Dedifferentiated amniotic fluid mesenchymal stem cell (primary cell): ENCODE measurements around the gene RNASEH2B.

Source experiments
- DNase-seq: peaks from one replicate; pipeline ENCODE4 v3.0.0-alpha.2; 2016; ENCODE audit errors: extremely low spot score

RNASEH2B gene

DNA sequence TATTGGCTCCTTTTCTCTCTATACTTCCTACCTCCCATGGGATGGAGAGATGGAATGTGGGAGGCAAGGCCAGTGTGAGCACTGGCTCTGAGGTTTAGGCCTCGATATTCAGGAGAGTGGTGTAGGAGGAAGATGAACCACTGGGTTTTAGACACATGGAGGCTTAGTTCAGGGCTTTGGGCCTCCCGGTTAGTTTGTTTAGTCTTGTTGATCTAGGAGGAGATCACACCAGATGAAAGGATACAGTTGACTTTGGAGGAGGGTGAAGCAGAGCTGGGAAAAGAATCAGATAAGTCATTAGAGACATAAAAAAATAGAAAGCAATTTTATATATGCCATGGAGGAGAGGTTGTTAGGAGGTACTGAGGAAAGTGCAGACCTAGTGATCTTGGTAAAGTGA is 30.9 kb downstream of the RNASEH2B start:
- no peak for DNase-seq

DNA sequence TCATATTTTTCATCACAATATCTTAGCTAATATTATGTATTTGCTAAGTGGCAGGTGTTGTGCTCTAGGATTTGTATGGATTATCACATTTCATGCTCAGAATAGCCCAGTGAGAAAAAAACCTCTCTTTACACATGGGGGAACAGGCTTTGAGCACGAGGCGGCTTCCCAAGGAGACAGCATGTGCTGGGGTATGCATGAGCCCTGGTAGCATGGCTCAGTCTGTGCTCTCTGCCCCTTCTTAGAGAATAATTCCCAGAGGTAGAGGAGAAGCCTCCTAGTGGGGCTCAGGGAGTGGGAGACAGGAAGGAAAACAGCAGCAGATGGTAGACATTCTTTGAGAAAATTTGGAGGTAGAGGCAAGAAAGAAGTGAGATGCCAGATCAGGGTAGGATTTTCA is 31.6 kb downstream of the RNASEH2B start:
- DNase-seq = no peak

DNA sequence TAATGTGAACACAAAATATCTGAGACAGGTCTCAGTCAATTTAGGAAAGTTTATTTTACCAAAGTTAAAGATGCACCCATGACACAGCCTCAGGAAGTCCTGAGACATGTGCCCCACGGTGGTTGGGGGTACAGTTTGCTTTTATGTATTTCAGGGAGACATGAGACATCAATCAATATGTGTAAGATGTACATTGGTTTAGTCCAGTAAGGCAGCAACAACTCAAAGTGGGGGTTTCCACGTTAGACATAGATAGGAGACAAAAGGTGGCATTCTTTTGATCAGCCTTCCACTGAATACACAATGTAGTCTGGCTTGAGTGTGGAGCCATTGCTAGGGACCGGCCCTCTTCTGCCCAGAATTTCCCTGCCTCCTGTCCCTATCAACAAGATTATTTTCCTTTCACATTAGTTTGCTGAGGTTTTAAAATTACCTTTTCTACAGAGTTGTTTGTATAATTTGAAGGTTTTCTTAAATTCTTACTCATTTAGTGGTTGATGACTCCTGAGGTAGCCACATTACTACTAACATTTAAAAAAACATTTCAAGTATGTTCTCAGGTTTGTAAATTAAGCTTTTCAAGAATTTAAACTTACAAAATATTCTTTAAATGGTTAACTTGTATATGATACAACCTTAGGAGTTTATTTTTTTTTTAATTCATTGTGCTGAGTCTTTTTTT is 33.2 kb downstream of the RNASEH2B start:
- no peak for DNase-seq

DNA sequence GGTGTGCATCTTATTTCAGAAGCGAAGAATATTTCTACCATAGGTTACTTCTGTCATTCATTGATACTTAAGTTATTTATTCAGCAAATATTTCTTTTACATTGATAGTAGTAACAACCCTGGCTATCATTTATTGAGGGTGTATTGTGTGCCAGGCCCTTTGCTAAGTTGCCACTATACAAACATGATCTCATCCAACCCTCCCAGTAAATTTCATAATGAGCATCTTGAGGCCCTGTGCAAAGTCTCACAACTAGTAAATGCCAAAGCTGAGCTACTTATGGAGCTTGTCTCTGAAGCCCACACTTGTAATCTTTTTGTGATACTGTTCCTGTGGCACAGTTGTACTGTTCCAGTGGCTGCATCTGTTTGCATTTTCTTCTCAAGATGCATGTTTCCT is 36.1 kb downstream of the RNASEH2B start:
- no peak for DNase-seq

DNA sequence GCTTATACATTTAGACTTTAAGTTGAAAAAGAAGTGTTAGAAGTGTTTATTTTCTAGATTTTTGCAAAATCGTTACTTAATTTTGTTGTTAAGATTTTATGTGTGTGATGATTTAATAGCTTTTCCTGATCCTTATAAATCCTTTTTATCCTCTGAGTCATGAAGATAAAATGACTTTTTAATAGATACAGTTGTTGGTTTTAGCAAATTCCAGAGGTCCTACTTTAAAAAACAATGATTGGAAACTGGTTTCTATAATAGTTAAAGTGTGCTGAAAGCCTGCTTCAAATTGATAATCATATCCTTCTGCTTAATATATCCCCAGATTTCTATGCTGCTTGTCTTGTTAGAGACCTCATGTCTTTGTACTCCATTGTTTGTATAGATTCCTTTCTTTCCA is 39.0 kb downstream of the RNASEH2B start:
- DNase-seq = no peak

DNA sequence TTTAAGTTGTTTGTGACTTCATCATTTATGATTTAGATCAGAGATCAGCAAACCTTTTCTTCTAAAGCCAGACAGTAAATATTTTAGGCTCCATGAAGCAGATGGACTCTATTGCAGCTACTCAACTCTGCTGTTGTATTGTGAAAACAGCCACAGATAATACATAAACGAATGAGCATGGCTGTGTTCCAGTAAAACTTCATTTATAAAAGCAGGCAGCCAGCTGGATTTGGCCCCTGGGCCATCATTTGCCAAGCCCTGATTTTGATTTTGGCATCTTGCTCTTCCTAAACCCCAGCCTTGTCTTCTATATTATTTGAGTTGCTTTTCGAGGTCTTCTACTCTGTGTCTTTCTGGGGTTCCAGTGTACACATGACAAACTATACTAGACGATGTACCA is 41.3 kb downstream of the RNASEH2B start:
- no peak for DNase-seq

DNA sequence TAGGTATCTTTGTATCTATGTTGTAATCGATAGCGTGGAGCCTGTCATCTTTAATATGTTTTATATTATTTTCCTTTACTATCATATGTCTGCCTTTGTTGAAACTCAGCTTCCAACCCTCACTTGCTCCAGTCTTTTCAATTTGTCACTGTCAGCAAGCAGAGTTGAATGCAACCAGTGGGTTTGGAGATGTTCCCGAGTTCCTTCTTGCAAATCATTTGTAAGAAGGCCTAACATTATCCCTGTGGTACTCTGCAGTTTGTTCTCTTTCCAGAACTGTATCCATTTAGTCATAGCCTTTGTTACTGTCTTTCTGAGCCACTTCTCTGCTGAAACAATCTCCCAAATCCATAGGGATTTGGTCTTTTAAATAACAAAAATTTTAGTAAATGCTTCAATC is 41.8 kb downstream of the RNASEH2B start:
- no peak for DNase-seq

DNA sequence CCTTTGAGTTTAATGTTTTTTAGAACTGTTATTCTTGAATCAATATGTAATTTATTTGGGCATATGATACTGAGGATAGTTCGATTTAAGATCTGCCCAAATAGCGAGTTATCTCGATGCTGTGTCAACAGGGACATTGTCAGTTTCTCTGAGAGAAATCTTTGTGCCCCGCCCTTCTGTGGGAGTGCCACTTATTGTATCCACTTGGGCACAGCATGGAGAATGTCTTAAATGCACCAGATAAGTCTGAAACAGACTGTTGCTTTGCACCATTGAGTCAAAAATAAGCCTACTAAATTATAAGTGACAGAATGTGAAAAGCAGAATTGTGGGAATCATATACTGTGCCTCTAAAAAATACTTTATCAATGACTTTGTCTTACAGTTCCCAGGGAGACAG is 45.6 kb downstream of the RNASEH2B start:
- no peak for DNase-seq

DNA sequence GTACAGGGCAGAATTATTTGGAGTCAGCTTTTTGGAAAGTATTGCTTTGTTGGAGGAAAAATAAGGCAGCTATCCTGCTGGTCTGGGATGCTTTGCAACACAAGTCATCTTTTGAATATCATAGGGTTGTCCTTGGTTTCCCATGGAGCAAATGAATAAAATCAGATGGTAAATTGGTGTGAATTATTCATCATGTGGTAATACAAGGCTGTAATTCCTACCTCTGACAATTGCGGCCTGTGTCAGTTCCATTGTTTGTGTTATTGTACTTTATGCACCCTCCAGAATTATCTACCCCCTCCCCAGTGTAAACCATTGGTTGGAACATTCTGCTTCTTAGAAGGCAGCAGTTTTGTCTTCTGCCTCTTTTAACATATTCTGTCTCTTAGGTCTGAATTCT is 46.2 kb downstream of the RNASEH2B start:
- no peak for DNase-seq

DNA sequence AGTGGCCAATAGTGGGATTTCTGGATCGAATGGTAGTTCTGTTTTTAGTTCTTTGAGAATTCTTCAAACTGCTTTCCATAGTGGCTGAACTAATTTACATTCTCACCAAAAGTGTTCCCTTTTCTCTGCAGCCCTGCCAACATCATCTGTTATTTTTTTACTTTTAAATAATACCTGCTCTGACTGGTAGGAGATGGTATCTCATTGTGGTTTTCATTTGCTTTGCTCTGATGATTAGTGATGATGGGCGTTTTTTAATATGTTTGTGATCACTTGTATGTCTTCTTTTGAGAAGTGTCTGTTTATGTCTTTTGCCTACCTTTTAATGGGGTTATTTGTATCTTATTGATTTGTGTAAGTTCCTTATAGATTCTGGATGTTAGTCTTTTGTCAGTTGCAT is 48.0 kb downstream of the RNASEH2B start:
- no peak for DNase-seq

DNA sequence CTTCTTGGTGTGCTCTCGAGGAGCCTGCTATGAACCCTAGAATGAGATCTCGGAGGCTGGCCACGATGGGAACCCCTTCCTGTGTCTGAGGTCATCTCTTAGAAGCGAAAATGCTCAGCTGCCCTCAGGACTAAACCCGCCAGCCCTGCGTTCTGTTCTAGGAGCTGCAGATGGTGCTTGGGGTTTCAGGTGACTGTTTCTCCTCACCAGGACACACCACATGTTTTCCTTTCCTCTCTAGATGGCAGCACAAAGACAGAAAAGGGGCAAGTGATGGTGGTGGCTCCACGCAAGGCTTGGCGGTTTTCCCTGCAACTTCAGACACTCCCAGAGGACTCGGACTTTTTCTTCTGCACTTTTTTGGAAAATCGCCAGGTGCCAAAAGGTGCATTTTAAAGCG is 60.1 kb downstream of the RNASEH2B start:
- no peak for DNase-seq

DNA sequence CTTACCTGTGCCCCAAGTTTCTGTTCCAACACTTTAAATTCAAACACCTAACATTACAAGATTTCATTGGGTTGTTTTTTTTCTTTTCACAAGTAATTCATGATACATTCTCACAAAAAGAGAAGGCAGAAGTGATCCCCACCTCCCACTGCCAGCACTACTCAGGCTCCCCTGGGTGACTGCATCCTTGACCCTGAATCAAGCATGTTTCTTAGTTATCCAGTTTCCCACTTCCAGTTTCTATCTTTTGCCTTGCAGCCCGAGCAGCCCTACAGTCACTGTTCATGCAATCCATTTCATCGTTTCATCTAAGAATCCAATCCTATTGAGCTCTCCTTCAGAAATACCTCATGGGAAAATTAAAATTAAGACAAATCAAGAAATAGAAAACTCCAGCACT is 61.4 kb downstream of the RNASEH2B start:
- DNase-seq = no peak

DNA sequence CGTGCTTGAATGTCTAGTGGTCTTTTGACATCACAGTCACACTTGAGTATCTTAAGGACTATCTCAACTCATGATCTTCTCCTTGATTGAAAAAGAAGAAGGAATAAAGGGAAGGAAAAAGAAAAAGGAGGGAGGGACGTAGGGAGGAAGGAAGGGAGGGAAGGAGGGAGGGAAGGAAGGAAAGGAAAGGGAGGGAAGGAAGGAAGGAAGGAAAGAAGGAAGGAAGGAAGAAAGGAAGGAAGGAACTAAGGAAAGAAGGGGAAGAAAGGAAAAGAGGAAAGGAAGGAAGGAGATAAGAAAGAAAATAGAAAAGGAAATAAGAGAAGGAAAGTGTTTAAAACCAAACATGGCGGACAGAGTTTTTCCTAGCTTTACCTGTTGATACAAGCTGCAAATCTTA is 64.7 kb downstream of the RNASEH2B start:
- DNase-seq = no peak

DNA sequence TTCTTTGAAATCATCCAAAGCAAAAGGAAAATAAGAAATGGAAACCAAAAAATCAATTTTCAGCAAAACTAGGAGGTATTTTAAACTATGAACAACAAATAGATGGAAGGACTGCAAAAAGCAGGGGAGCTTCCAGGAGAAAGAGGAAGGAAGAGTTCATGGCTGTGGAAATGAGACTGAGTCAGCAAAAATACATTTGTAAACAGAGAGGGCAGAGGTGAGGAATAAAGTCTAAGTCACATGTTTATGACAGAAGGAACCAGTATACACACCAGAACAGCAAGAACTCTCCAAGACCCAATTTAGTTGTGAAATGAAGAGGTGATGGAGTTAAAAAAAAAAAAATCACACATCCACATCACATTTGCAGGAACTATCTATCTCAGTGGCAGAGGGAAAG is 69.6 kb downstream of the RNASEH2B start:
- no peak for DNase-seq

DNA sequence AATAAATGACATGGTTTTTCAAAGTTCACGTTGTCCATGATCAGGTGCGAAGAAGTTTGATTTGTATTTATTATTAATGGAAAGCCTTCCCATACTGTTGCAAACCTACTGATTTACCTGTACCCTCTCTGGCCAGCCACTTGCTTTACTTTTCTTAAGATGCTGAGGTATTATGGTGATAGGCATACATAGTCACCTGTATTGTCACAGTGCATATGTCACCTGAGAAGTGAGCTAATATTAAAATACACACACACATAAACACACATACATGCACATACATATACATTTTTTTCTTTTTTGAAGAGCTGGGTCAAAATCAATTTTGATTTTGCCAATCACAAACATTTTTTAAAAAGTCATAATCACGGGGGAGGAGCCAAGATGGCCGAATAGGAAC is 72.1 kb downstream of the RNASEH2B start:
- DNase-seq = no peak

DNA sequence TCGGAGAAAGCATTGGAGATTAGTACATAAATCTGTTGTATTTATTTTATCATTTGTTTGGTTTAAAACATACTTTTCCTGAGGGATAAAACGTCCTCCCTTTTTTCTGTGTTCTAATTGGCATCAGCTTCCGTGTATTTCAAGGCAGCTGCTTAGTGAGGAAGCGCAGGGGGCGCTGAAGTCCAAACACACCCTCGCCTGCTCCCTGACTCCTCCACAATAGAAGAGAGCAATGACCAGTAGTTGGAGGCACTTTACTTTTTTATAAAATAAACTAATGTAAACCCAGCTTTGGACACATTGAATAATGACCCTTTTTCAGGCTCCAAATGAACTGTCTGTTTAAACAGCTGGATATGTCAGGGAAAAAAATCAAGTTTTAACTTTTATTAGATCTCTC is 79.9 kb downstream of the RNASEH2B start:
- DNase-seq = no peak

DNA sequence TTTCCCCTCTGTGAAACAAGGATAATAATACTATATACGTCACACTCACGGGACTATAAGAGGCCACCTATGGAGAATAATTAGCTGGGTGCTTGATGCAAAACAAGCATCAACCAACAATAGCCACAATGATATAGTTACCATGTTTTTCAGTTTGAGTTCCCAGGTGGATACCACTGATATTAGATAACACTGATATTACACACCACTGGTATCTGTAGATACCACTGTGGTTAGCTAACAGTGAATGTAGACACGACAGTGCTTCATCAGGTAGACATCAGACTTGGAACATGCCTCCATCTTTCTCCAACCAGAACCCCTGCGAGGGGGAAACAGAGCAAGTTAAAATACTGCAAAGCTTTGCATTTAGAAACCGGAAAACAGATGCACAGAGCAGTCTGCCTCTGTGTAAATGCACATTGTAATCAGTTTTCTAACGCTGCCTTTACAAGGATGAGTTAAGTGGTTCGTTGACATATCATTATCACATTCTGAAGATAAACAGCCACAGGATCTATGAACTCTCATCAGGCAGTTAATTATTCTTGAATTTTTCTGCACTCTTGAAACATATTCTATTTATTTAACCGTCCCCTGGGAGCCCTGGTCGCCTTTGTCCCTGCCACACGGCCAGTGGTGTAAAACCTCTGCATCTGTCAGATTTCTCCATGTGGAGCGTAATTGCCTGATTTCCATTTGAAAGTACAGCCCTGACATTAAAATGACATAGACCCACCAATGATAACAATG is 80.7 kb downstream of the RNASEH2B start:
- DNase-seq = no peak

DNA sequence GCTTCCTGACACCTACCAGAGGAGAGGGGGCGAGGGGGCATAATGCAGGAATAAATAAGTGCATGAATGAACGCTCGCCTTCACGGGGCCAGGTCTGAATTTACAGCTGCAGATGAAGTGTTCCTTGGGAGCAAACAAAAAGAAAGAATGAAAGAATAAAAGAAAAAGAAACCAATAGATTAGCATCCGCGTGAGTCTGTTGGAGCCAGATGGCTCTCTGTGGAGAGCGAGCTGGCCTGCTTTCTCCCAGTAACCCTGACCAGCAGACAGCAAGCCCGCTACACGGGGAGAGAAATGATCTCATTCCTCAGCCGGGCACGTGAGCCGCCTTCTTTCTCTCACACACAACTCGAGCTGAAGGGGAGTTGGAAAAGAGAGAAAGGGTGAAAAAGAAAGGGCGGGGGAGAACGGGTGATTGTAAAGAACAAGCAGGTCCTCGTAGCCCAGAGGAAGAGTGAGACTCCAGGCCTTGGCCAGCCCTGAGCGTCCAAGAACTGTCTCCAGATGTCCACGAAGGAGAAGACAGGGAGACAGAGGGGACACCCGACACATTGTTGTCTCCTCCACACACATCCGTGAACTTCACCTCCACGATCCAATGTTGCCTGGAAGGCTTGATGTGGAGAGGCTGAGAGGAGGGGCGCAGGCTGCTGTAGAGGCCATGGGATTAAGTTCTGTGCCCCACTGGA is 81.4 kb downstream of the RNASEH2B start:
- no peak for DNase-seq

DNA sequence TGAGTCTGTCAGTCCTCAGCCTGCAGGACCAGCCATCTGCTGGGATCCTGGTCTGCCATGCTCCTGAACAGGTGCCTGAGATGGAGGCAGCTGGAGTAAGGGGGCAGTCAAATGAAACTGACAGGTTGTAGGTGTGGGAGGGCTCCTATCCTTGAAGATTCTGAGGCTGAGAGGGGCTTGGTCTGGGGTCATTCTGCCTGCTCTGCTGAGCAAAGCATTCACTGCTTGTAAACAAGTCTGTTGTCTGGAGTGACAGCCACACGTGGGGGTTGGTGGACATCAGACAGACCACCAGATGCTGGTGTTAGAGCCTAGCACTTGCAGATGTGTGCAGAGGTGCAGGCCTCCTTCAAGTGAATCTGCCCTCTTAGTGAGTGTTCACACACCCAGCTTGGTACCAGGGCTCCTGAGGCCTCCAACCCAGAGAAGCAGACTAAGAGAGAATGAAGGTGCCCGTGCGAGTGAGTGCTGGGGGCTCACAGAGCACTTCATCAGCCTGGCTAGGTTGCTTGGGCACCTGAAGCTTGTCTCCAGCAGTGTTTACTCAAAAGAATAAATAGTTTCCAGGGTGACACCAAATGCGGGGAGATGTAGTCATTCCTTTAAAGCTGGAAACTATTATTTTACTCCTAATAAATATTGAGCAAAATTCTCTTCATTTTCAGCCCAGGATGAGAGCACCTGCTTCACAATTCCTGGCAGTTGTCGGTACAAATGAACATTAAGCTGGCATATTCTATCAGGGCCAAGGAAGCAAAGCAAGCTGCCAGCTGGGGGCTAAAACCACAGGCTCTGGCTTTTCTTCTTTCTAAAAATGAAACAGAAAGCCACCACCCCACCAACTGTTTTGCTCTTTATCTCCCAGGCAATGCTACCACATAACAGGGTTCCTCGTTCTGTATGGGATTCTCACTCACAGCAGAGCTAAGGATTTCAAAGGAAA is 82.3 kb downstream of the RNASEH2B start:
- no peak for DNase-seq

DNA sequence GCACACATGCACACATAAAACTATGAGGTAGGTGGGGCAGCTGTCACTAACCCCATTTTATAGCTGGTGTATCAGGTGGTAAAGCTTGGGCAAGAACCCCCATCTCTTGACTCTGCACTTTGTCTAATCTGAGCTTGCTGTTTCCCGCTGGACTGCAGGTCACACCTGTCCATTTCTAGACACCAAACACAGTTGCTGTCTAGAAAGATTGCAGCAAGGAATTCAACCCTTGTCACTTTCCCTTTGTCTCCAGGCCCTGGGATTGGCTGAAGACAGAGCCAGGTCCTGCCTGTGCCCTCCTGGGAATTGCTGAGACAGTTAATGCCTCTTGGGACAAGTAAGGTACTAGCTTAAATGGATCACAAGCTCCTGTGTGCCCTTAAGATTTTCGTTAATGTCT is 83.8 kb downstream of the RNASEH2B start:
- no peak for DNase-seq

DNA sequence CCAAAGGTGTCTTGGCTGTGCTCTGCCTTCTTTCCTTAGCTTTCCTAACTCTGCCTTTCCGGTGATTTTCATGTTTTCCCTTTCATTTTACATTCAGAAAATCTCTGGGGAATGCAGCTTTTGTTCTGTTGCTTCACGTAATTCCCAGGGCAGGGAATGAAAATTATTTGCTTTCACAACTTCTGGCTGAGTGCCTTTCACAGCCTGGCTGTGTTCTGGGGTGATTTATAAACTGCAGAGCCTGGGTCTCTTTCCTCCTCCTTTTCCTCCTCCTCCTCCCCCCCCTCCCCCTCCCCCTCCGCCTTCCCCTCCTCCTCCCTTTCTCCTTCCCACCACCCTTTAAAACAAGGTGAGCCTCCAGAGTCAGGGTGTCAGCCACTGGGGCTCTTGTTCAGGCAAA is 84.3 kb downstream of the RNASEH2B start:
- DNase-seq = no peak

DNA sequence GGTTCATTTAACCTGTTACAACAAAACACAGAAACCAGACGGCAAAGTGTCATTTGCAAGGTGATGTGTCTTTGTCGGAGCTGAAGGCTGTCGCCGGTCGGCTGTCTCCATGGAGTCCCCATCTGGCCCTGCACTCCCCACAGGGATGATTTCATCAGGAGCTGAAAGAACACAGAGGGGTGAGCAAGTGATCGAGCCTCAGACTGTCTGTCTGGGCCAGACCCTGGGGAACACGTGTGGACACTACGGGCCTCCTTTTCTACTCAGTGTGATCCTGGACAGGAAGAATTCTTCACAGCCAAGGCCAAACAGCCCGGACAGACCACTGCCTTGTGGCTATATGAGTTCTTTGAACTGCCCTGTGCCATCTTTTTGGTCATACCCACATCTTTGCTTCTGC is 85.1 kb downstream of the RNASEH2B start:
- DNase-seq = no peak
